ENCODE measurements around the gene BMPR1B. TPM values are rescaled to one million over a fixed set of nuclear protein-coding genes. Genes with fewer than 3 reads are reported as not detected.

BMPR1B gene
- total RNA-seq, 1 experiment from 2014 or later = not detected

- intact Hi-C loops (cut with micrococcal nuclease) = no loop called here
- no peaks in the 10 kb centered on the region for H3K4me1 ChIP-seq (ENCODE audit: control insufficient read depth in 1 of 2, insufficient read depth in 2 of 2, low read length in 2 of 2)
- TF ChIP-seq YY1 (IDR thresholded peaks at IDR 0.05; ENCODE audit: extremely low read depth, insufficient replicate concordance, low read depth, low read length) (no peak), ZFX (IDR thresholded peaks at IDR 0.05) (no peak)
- no TSS peak for BruUV-seq (replicated peaks)
- RAD21 ChIA-PET (ENCODE audit: low non-redundant PET in 1 of 2, low total read pairs in 2 of 2, uncharacterized antibody in 2 of 2, unreplicated experiment in 2 of 2) = no interaction called here
- H2AFZ ChIP-seq (ENCODE audit: low read depth, low read length, poor library complexity, severe bottlenecking) = no peak overlapping the region
- no peaks in the 10 kb centered on the region for H3K9me3 ChIP-seq (ENCODE audit: control insufficient read depth in 1 of 2, insufficient read depth in 1 of 2, low read depth in 1 of 2, low read length in 2 of 2)
- POLR2A ChIA-PET = no interaction called here
- H3K9ac ChIP-seq (ENCODE audit: low read length) = no peak overlapping the region
- ATAC-seq = no peak
- CTCF ChIA-PET = no interaction called here
- H3K79me2 ChIP-seq (ENCODE audit: insufficient read depth, low read length) = no peaks in the 10 kb centered on the region
- H4K20me1 ChIP-seq (ENCODE audit: insufficient read depth) = no peaks in the 10 kb centered on the region
- no peak for DNase-seq (ENCODE audit: low read depth, low spot score)
- H3K4me2 ChIP-seq (ENCODE audit: low read length) = no peak overlapping the region
- no peaks in the 10 kb centered on the region for H3K36me3 ChIP-seq (ENCODE audit: control insufficient read depth in 1 of 2, insufficient read depth in 2 of 2, low read length in 2 of 2)
- no peak overlapping the region for H3K4me3 ChIP-seq (replicated peaks in 1 of 2; ENCODE audit: low read depth in 1 of 2, low read length in 2 of 2)
- no peaks in the 10 kb centered on the region for H3K9me2 ChIP-seq (ENCODE audit: insufficient read depth)
- H3K27ac ChIP-seq (ENCODE audit: low read depth, low read length) = no peak overlapping the region
- no peaks in the 10 kb centered on the region for H3K27me3 ChIP-seq (ENCODE audit: insufficient read depth, low read length)
These were observed 31.1 kb upstream of the BMPR1B start for GRCh38 chr4:94726524-94727123.

DNA sequence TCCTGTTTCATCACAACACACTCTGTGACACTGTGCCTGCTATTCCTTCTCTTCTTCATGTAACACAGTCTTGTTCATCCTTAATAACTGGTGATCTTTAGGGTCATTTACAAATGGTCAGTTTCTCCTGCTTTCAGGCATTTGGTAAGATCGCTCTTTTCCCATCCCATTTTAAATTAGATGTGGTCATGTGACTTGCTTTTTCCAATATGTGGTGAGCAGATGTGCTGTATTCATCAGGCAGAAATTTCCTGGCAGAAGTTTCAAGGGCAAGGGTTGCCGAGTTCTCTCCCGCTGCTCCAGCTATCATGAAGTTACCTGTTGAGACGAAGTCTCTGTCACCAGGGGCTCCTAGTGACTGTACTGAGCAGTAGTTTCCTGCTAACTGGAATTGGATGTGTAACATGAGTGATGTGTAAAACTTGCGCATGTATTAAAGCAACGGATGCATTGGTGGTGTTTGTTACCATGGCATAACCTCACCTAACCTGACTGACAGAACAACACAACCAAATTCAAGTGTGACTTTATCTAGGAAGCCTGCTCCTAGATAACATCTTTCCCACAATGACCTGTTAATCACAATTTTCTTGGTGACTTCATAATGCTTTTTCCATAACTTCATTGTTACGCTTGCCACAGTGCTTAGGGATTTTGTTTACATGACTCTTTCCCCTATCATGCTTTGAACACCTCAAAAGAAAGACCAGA lies 29.5 kb upstream of the BMPR1B start:
- no peak for ATAC-seq
- H3K79me2 ChIP-seq (ENCODE audit: insufficient read depth, low read length) = no peaks in the 10 kb centered on the region
- ChIA-PET POLR2A (no interaction called here), CTCF (no interaction called here), RAD21 (ENCODE audit: low non-redundant PET in 1 of 2, low total read pairs in 2 of 2, uncharacterized antibody in 2 of 2, unreplicated experiment in 2 of 2) (interaction anchor here in 1 of 2 experiments (0.7 kb wide), 1 partner anchor 75 kb away, joined by 3 read pairs; no protein-coding TSS in a partner anchor)
- H4K20me1 ChIP-seq (ENCODE audit: insufficient read depth) = no peaks in the 10 kb centered on the region
- no peak overlapping the region for H2AFZ ChIP-seq (ENCODE audit: low read depth, low read length, poor library complexity, severe bottlenecking)
- H3K4me3 ChIP-seq (replicated peaks in 1 of 2; ENCODE audit: low read depth in 1 of 2, low read length in 2 of 2) = no peak overlapping the region
- no peak overlapping the region for H3K4me2 ChIP-seq (ENCODE audit: low read length)
- no peaks in the 10 kb centered on the region for H3K9me2 ChIP-seq (ENCODE audit: insufficient read depth)
- no peaks in the 10 kb centered on the region for H3K27me3 ChIP-seq (ENCODE audit: insufficient read depth, low read length)
- H3K27ac ChIP-seq (ENCODE audit: low read depth, low read length) = no peak overlapping the region
- TF ChIP-seq EGR1 (IDR thresholded peaks at IDR 0.05; ENCODE audit: low read depth) (no peak), ZBTB33 (IDR thresholded peaks at IDR 0.05; ENCODE audit: extremely low read depth, insufficient replicate concordance, low read length) (no peak), REST (IDR thresholded peaks at IDR 0.05; ENCODE audit: low read depth) (no peak), CBX3 (IDR thresholded peaks at IDR 0.05; ENCODE audit: low read depth) (no peak)
- TF ChIP-seq, protein P1, sequence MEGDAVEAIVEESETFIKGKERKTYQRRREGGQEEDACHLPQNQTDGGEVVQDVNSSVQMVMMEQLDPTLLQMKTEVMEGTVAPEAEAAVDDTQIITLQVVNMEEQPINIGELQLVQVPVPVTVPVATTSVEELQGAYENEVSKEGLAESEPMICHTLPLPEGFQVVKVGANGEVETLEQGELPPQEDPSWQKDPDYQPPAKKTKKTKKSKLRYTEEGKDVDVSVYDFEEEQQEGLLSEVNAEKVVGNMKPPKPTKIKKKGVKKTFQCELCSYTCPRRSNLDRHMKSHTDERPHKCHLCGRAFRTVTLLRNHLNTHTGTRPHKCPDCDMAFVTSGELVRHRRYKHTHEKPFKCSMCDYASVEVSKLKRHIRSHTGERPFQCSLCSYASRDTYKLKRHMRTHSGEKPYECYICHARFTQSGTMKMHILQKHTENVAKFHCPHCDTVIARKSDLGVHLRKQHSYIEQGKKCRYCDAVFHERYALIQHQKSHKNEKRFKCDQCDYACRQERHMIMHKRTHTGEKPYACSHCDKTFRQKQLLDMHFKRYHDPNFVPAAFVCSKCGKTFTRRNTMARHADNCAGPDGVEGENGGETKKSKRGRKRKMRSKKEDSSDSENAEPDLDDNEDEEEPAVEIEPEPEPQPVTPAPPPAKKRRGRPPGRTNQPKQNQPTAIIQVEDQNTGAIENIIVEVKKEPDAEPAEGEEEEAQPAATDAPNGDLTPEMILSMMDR (IDR thresholded peaks at IDR 0.05 in 2 of 3, conservative IDR thresholded peaks at IDR 0.05 in 1 of 3; ENCODE audit: borderline replicate concordance in 1 of 3, insufficient read depth in 1 of 3, low read depth in 2 of 3, low read length in 2 of 3) = no peak
- no peak for DNase-seq (ENCODE audit: low read depth, low spot score)
- no peaks in the 10 kb centered on the region for H3K9me3 ChIP-seq (ENCODE audit: control insufficient read depth in 1 of 2, insufficient read depth in 1 of 2, low read depth in 1 of 2, low read length in 2 of 2)
- BruUV-seq (replicated peaks) = no TSS peak
- no peak overlapping the region for H3K9ac ChIP-seq (ENCODE audit: low read length)
- no peaks in the 10 kb centered on the region for H3K36me3 ChIP-seq (ENCODE audit: control insufficient read depth in 1 of 2, insufficient read depth in 2 of 2, low read length in 2 of 2)
- intact Hi-C loops (cut with micrococcal nuclease) = no loop called here
- no peaks in the 10 kb centered on the region for H3K4me1 ChIP-seq (ENCODE audit: control insufficient read depth in 1 of 2, insufficient read depth in 2 of 2, low read length in 2 of 2)

All from HCT116 (cell line).